ENCODE data around the gene MEAK7.

- TF ChIP-seq, protein P1, sequence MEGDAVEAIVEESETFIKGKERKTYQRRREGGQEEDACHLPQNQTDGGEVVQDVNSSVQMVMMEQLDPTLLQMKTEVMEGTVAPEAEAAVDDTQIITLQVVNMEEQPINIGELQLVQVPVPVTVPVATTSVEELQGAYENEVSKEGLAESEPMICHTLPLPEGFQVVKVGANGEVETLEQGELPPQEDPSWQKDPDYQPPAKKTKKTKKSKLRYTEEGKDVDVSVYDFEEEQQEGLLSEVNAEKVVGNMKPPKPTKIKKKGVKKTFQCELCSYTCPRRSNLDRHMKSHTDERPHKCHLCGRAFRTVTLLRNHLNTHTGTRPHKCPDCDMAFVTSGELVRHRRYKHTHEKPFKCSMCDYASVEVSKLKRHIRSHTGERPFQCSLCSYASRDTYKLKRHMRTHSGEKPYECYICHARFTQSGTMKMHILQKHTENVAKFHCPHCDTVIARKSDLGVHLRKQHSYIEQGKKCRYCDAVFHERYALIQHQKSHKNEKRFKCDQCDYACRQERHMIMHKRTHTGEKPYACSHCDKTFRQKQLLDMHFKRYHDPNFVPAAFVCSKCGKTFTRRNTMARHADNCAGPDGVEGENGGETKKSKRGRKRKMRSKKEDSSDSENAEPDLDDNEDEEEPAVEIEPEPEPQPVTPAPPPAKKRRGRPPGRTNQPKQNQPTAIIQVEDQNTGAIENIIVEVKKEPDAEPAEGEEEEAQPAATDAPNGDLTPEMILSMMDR (IDR thresholded peaks at IDR 0.05), result no peak
- TF ChIP-seq POLR2A (IDR thresholded peaks at IDR 0.05) (no peak), EP300 (IDR thresholded peaks at IDR 0.05) (no peak), POLR2AphosphoS5 (IDR thresholded peaks at IDR 0.05) (no peak)
Observed at GRCh38 chr16:84511831-84512230, 7.4 kb upstream of the MEAK7 start.

All from sigmoid colon (tissue), 4 donors.